Endothelial cell of umbilical vein (primary cell): ENCODE data around the gene IRX1. TPM values are rescaled to one million over a fixed set of nuclear protein-coding genes. Genes with fewer than 3 reads are reported as not detected.

Experiments
- BruUV-seq: library from RNA; stranded (reverse); fragments of 400-500 nt; replicated peaks from 2 replicates; lab custom pipeline; 2021; lab: Mats Ljungman, UMichigan
- CTCF ChIA-PET: fragments of 300-600, 350-600 bp; sonication (Branson Sonifier 250); formaldehyde crosslinking; loops from one replicate; lab custom pipeline; 2021; ENCODE audit warnings: antibody characterized with exemption, inconsistent platforms; lab: Charles Lee
- POLR2A ChIA-PET: fragments of 300-600, 350-600 bp; sonication (Branson Sonifier 250); formaldehyde crosslinking; loops from one replicate; lab custom pipeline; 2021; ENCODE audit warnings: antibody characterized with exemption, inconsistent platforms; lab: Charles Lee
- DNase-seq: peaks from one replicate; pipeline ENCODE4 v3.0.0-alpha.2; 2011; ENCODE audit warnings: low read depth, low spot score
- FAIRE-seq: peaks from 2 replicates; lab custom pipeline; 2011; peaks lifted over from hg19 to GRCh38; lab: Jason Lieb, UNC
- H2AFZ ChIP-seq: 2 replicates; pipeline ENCODE4 v1.6.0; 2012; ENCODE audit warnings: low read depth, low read length, control low read depth, inconsistent platforms
- H3K27ac ChIP-seq: 2 replicates; pipeline ENCODE4 v1.5.1; 2011; ENCODE audit warnings: low read depth, mild to moderate bottlenecking, control low read depth, low read length, moderate library complexity; ENCODE audit not compliant: insufficient read depth
- H3K27me3 ChIP-seq, 2 experiments: 2 replicates each; pipeline versions ENCODE4 v1.6.0 to v1.6.1; 2011; ENCODE audit warnings: low read length in 2 of 2, mixed read lengths in 1 of 2; ENCODE audit not compliant: control insufficient read depth in 2 of 2, insufficient read depth in 2 of 2
- H3K36me3 ChIP-seq, 2 experiments: 2 replicates in 1 of 2; 3 replicates in 1 of 2; pipeline ENCODE4 v1.5.1; 2011; ENCODE audit warnings: low read length in 2 of 2, mild to moderate bottlenecking in 1 of 2, moderate library complexity in 1 of 2; ENCODE audit not compliant: control insufficient read depth in 2 of 2, insufficient read depth in 2 of 2; ENCODE audit errors: extremely low read depth in 1 of 2
- H3K4me1 ChIP-seq: 3 replicates; pipeline ENCODE4 v1.5.1; 2011; ENCODE audit warnings: mild to moderate bottlenecking, low read length; ENCODE audit not compliant: control insufficient read depth, insufficient read depth; ENCODE audit errors: extremely low read depth
- H3K4me2 ChIP-seq: 2 replicates; pipeline ENCODE4 v1.6.1; 2011; ENCODE audit warnings: low read length, control low read depth, mixed read lengths; ENCODE audit not compliant: insufficient read depth
- H3K4me3 ChIP-seq, 3 experiments: fragments of 200-600 bp in 1 of 3; sonication (generic), shearing (Covaris generic) in 1 of 3; replicated peaks in 1 of 3; 2 replicates each; pipeline ENCODE4 v1.5.1; 2011 to 2016; ENCODE audit warnings: control low read depth in 3 of 3, low read length in 3 of 3, mild to moderate bottlenecking in 2 of 3, inconsistent platforms in 1 of 3, low read depth in 1 of 3, moderate library complexity in 1 of 3; ENCODE audit not compliant: insufficient read depth in 1 of 3
- H3K79me2 ChIP-seq: 2 replicates; pipeline ENCODE4 v1.6.0; 2012; ENCODE audit warnings: low read length, inconsistent platforms; ENCODE audit not compliant: control insufficient read depth, insufficient read depth
- H3K9ac ChIP-seq: replicated peaks from 2 replicates; pipeline ENCODE3; 2011; ENCODE audit warnings: low read length, control low read depth; ENCODE audit not compliant: insufficient read depth; ENCODE audit errors: extremely low read depth
- H3K9me1 ChIP-seq: replicated peaks from 3 replicates; pipeline ENCODE4 v1.6.0; 2011; ENCODE audit warnings: mild to moderate bottlenecking, low read length; ENCODE audit not compliant: control insufficient read depth, insufficient read depth; ENCODE audit errors: extremely low read depth
- H3K9me3 ChIP-seq: replicated peaks from 2 replicates; pipeline ENCODE4 v1.5.1; 2012; ENCODE audit warnings: low read length, inconsistent platforms; ENCODE audit not compliant: control insufficient read depth, insufficient read depth
- H4K20me1 ChIP-seq: replicated peaks from 2 replicates; pipeline ENCODE3; 2011; ENCODE audit warnings: mild to moderate bottlenecking, low read length; ENCODE audit not compliant: control insufficient read depth, insufficient read depth; ENCODE audit errors: extremely low read depth
- CTCF ChIP-seq, 2 donors: IDR thresholded peaks; 1 replicate in 1 of 2; 2 replicates in 1 of 2; pipeline ENCODE4 v1.5.1; 2011; ENCODE audit warnings: low read length in 2 of 2, mild to moderate bottlenecking in 2 of 2, moderate library complexity in 2 of 2, control low read depth in 1 of 2, inconsistent platforms in 1 of 2, low read depth in 1 of 2; ENCODE audit not compliant: insufficient read depth in 1 of 2; ENCODE audit errors: extremely low read depth in 1 of 2
- EZH2 ChIP-seq: IDR thresholded peaks from 2 replicates; pipeline ENCODE4 v1.6.1; 2012; ENCODE audit warnings: borderline replicate concordance, low read depth, mild to moderate bottlenecking, moderate library complexity, low read length, inconsistent platforms; ENCODE audit not compliant: severe bottlenecking
- FOS ChIP-seq: IDR thresholded peaks from 2 replicates; pipeline ENCODE4 v1.6.1; 2011; ENCODE audit warnings: mild to moderate bottlenecking, low read length, moderate library complexity, borderline replicate concordance; ENCODE audit not compliant: insufficient read depth
- GATA2 ChIP-seq: IDR thresholded peaks from 2 replicates; pipeline ENCODE4 v1.7.0; 2011; ENCODE audit warnings: low read depth, mild to moderate bottlenecking, moderate library complexity, mixed read lengths, low read length; ENCODE audit not compliant: insufficient read length, insufficient read depth
- JUN ChIP-seq: IDR thresholded peaks from 2 replicates; pipeline ENCODE4 v1.6.1; 2011; ENCODE audit warnings: borderline replicate concordance, low read depth; ENCODE audit not compliant: insufficient read length, insufficient read depth
- MAX ChIP-seq: IDR thresholded peaks from 2 replicates; pipeline ENCODE4 v1.6.1; 2011; ENCODE audit not compliant: insufficient read depth, insufficient read length
- MYC ChIP-seq: IDR thresholded peaks from one replicate; pipeline ENCODE4 v1.6.1; 2011; ENCODE audit warnings: mild to moderate bottlenecking, low read depth, low read length
- POLR2A ChIP-seq: IDR thresholded peaks from 2 replicates; pipeline ENCODE4 v1.6.1; 2012; ENCODE audit warnings: low read depth, mild to moderate bottlenecking, control low read depth, low read length
- POLR2AphosphoS5 ChIP-seq: IDR thresholded peaks from 2 replicates; pipeline ENCODE4 v1.6.1; 2012; ENCODE audit warnings: low read depth, mild to moderate bottlenecking, control low read depth, low read length, moderate library complexity; ENCODE audit not compliant: insufficient read depth
- dilution Hi-C: fragments of 300-500 bp; cut with MboI; formaldehyde crosslinking; loops from one replicate; pipeline ENCODE4 v1.15.0; 2019; ENCODE audit warnings: low sequenced_read_pairs; ENCODE audit not compliant: extremely low pct_ligation_motif_present
- intact Hi-C: fragments of 100-400 bp; cut with micrococcal nuclease; formaldehyde crosslinking; loops from one replicate; pipeline ENCODE4 v1.10.0; 2022
- polyA plus RNA-seq, 4 experiments: library from polyadenylated mRNA; depleted of rRNA in 3 of 4; stranded (reverse) in 3 of 4; unstranded in 1 of 4; fragments of >200 nt; gene quantifications; 2 replicates each; pipeline versions ENCODE4 v1.2.1 to v1.2.3, GENCODE V29; 2011 to 2012; ENCODE audit warnings: missing spikeins in 1 of 4
- total RNA-seq: library from RNA; stranded (reverse); gene quantifications from 2 replicates; pipeline ENCODE4 v1.2.3, GENCODE V29; 2021

Gene IRX1
- total and polyA plus RNA-seq, 2 donors (not counting 3 experiments of a cell fraction or from before 2014, with no cell fraction given), result not detected

GRCh38 chr5:3650868-3651267 is 55.2 kb downstream of the IRX1 start:
- no peaks in the 10 kb centered on the region for H3K27me3 ChIP-seq
- ChIA-PET CTCF (no interaction called here), POLR2A (no interaction called here)
- H3K9ac ChIP-seq, result no peak overlapping the region
- H3K36me3 ChIP-seq, result no peaks in the 10 kb centered on the region
- dilution Hi-C loops (no loop called here), intact Hi-C loops (no loop called here)
- TF ChIP-seq GATA2 (no peak), EZH2 (no peak), FOS (no peak), CTCF (IDR thresholded peaks at IDR 0.05; ENCODE audit: extremely low read depth in 1 of 2, insufficient read depth in 1 of 2, low read depth in 1 of 2, low read length in 2 of 2) (no peak), MYC (no peak), MAX (no peak), JUN (no peak), POLR2AphosphoS5 (no peak), POLR2A (no peak)
- peaks cover 4% of the 10 kb centered on the region for H3K9me3 ChIP-seq
- DNase-seq, result no peak
- H3K79me2 ChIP-seq, result no peaks in the 10 kb centered on the region
- H3K27ac ChIP-seq, result no peak overlapping the region
- H3K4me2 ChIP-seq, result no peak overlapping the region
- no TSS peak for BruUV-seq
- no peak overlapping the region for H2AFZ ChIP-seq
- no peaks in the 10 kb centered on the region for H3K4me1 ChIP-seq
- H4K20me1 ChIP-seq, result no peaks in the 10 kb centered on the region
- no peaks in the 10 kb centered on the region for H3K9me1 ChIP-seq
- no peak overlapping the region for H3K4me3 ChIP-seq
- no peak for FAIRE-seq
